Fibroblast of lung (primary cell): ENCODE results near the gene FAAP100. TPM values are rescaled to one million over a fixed set of nuclear protein-coding genes. Genes with fewer than 3 reads are reported as not detected.

Experiments used
- DNase-seq, 2 donors: peaks; one replicate each; pipeline versions ENCODE4 v3.0.0 to v3.0.0-alpha.2; 2010; ENCODE audit warnings: low read depth in 2 of 2
- H2AFZ ChIP-seq: 2 replicates; pipeline ENCODE4 v1.5.1; 2012; ENCODE audit warnings: low read length, control low read depth, inconsistent platforms
- H3K27ac ChIP-seq: 2 replicates; pipeline ENCODE4 v1.5.1; 2011; ENCODE audit warnings: low read length, control low read depth; ENCODE audit not compliant: insufficient read depth
- H3K27me3 ChIP-seq: 2 replicates; pipeline ENCODE4 v1.5.1; 2011; ENCODE audit warnings: mild to moderate bottlenecking, low read length; ENCODE audit not compliant: control insufficient read depth, insufficient read depth
- H3K36me3 ChIP-seq: 2 replicates; pipeline ENCODE4 v1.5.1; 2011; ENCODE audit warnings: low read length; ENCODE audit not compliant: control insufficient read depth, insufficient read depth
- H3K4me1 ChIP-seq: 2 replicates; pipeline ENCODE4 v1.5.1; 2011; ENCODE audit warnings: low read length; ENCODE audit not compliant: control insufficient read depth, insufficient read depth; ENCODE audit errors: extremely low read depth
- H3K4me2 ChIP-seq: 2 replicates; pipeline ENCODE4 v1.5.1; 2011; ENCODE audit warnings: low read length, control low read depth; ENCODE audit not compliant: insufficient read depth; ENCODE audit errors: extremely low read depth
- H3K4me3 ChIP-seq, 4 experiments: fragments of 200-600 bp in 1 of 4; sonication (generic) in 1 of 4; replicated peaks in 1 of 4; 2 replicates each; pipeline ENCODE4 v1.5.1; 2011 to 2016; ENCODE audit warnings: low read length in 4 of 4, low read depth in 3 of 4, mild to moderate bottlenecking in 3 of 4, control low read depth in 2 of 4, inconsistent platforms in 1 of 4, mixed read lengths in 1 of 4; ENCODE audit not compliant: insufficient read depth in 1 of 4; ENCODE audit errors: control extremely low read depth in 1 of 4
- H3K79me2 ChIP-seq: 2 replicates; pipeline ENCODE4 v1.5.1; 2012; ENCODE audit warnings: mild to moderate bottlenecking, low read length, inconsistent platforms; ENCODE audit not compliant: control insufficient read depth, insufficient read depth
- H3K9ac ChIP-seq: 2 replicates; pipeline ENCODE4 v1.5.1; 2011; ENCODE audit warnings: mild to moderate bottlenecking, low read length, control low read depth; ENCODE audit not compliant: insufficient read depth
- H3K9me3 ChIP-seq: 2 replicates; pipeline ENCODE4 v1.5.1; 2012; ENCODE audit warnings: low read depth, low read length; ENCODE audit not compliant: control insufficient read depth, insufficient read depth
- H4K20me1 ChIP-seq: 2 replicates; pipeline ENCODE4 v1.5.1; 2011; ENCODE audit warnings: low read length; ENCODE audit not compliant: control insufficient read depth, insufficient read depth; ENCODE audit errors: extremely low read depth
- EZH2 ChIP-seq: IDR thresholded peaks from 2 replicates; pipeline ENCODE4 v1.5.1; 2012; ENCODE audit warnings: low read length, control low read depth, mild to moderate bottlenecking; ENCODE audit errors: missing control alignments
- polyA plus RNA-seq, 2 donors: library from polyadenylated mRNA; depleted of rRNA in 1 of 2; stranded (reverse) in 1 of 2; unstranded in 1 of 2; fragments of >200 nt; gene quantifications; 2 replicates each; pipeline ENCODE4 v1.2.1, GENCODE V29; 2011 to 2012; ENCODE audit warnings: missing spikeins in 1 of 2
- total RNA-seq: library from RNA; depleted of rRNA; stranded (reverse); fragments of >200 nt; gene quantifications from 2 replicates; pipeline ENCODE4 v1.2.1, GENCODE V29; 2014
- TF ChIP-seq, protein P1 (sequence below), 2 donors: IDR thresholded peaks in 1 of 2; conservative IDR thresholded peaks in 1 of 2; 1 replicate in 1 of 2; 2 replicates in 1 of 2; pipeline ENCODE4 v1.5.1; 2011 to 2012; ENCODE audit warnings: low read length in 2 of 2, control low read depth in 1 of 2, inconsistent platforms in 1 of 2, low read depth in 1 of 2, mild to moderate bottlenecking in 1 of 2

FAAP100 gene
- total and polyA plus RNA-seq, 2 donors (not counting 1 experiment from before 2014, with no cell fraction given), result 6.7 to 10.4 TPM

DNA sequence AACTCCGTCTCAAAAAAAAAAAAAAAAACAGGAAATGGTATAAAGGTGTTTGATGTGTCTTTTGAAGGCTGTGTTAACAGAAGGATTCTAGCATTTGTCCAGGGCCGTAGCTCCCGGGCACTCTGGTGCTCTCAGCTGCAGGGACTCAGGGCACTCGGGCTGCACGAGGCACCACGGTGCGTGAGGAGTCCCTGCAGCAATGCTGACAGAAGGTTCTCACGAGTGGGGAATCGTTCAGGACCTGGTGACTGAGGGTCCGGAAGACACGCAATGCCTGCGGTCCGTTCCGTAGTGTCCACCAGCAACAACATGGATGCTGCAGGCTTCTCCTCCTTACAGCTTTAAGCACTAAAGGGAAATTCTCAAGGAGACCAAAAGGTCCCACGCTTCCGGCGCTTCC, 12.6 kb upstream of the FAAP100 start:
- no peak overlapping the region for H3K4me2 ChIP-seq
- H2AFZ ChIP-seq, result no peak overlapping the region
- H3K4me1 ChIP-seq, result peaks cover 35% of the 10 kb centered on the region
- H3K27ac ChIP-seq, result peak overlapping the region; percentile 16
- peaks cover 18% of the 10 kb centered on the region for H3K36me3 ChIP-seq
- no peak overlapping the region for H3K9ac ChIP-seq
- no peaks in the 10 kb centered on the region for H3K9me3 ChIP-seq
- H4K20me1 ChIP-seq, result no peaks in the 10 kb centered on the region
- DNase-seq, result no peak
- no peaks in the 10 kb centered on the region for H3K27me3 ChIP-seq
- TF ChIP-seq, protein P1, sequence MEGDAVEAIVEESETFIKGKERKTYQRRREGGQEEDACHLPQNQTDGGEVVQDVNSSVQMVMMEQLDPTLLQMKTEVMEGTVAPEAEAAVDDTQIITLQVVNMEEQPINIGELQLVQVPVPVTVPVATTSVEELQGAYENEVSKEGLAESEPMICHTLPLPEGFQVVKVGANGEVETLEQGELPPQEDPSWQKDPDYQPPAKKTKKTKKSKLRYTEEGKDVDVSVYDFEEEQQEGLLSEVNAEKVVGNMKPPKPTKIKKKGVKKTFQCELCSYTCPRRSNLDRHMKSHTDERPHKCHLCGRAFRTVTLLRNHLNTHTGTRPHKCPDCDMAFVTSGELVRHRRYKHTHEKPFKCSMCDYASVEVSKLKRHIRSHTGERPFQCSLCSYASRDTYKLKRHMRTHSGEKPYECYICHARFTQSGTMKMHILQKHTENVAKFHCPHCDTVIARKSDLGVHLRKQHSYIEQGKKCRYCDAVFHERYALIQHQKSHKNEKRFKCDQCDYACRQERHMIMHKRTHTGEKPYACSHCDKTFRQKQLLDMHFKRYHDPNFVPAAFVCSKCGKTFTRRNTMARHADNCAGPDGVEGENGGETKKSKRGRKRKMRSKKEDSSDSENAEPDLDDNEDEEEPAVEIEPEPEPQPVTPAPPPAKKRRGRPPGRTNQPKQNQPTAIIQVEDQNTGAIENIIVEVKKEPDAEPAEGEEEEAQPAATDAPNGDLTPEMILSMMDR (conservative IDR thresholded peaks at IDR 0.05 in 1 of 2, IDR thresholded peaks at IDR 0.05 in 1 of 2; ENCODE audit: low read depth in 1 of 2, low read length in 2 of 2), result no peak
- H3K4me3 ChIP-seq, result no peak overlapping the region
- H3K79me2 ChIP-seq, result peaks cover 2% of the 10 kb centered on the region

DNA sequence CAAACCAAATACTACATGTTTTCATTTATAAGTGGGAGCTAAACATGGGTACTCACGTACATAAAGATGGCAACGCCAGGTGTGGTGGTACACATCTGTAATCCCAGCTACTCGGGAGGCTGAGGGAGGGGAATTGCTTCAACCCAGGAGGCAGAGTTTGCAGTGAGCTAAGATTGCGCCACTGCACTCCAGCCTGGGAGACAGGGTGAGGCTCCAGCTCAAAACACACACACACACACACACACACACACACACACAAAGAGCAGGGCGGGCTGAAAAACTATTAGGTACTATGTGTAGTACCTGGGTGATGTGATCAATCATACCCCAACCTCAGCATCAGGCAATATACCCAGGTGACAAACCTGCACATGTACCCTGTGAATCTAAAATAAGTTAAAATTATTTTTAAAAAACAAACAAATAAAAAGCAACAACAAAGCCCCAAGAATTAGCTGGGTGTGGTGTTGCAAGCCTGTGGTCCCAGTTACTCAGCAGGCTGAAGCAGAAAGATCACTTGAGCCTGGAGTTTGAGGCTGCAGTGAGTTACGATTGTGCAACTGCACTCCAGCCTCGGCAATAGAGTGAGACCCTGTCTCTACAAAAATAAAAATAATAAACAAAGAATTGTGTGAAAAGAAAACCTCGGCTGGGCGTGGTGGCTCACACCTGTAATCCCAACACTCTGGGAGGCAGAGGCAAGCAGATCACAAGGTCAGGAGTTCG, 11.9 kb upstream of the FAAP100 start:
- Histone ChIP-seq H3K4me1 (peaks cover 35% of the 10 kb centered on the region), H4K20me1 (no peaks in the 10 kb centered on the region), H3K9me3 (no peaks in the 10 kb centered on the region), H3K27ac (peak overlapping the region; percentile 4), H3K9ac (no peak overlapping the region), H3K79me2 (peaks cover 2% of the 10 kb centered on the region), H2AFZ (no peak overlapping the region), H3K4me2 (no peak overlapping the region), H3K4me3 (no peak overlapping the region), H3K36me3 (peaks cover 15% of the 10 kb centered on the region), H3K27me3 (no peaks in the 10 kb centered on the region)
- TF ChIP-seq EZH2, result no peak
- TF ChIP-seq, protein P1 (conservative IDR thresholded peaks at IDR 0.05 in 1 of 2, IDR thresholded peaks at IDR 0.05 in 1 of 2; ENCODE audit: low read depth in 1 of 2, low read length in 2 of 2), result no peak
- peak; percentile 59 to 87 for DNase-seq

DNA sequence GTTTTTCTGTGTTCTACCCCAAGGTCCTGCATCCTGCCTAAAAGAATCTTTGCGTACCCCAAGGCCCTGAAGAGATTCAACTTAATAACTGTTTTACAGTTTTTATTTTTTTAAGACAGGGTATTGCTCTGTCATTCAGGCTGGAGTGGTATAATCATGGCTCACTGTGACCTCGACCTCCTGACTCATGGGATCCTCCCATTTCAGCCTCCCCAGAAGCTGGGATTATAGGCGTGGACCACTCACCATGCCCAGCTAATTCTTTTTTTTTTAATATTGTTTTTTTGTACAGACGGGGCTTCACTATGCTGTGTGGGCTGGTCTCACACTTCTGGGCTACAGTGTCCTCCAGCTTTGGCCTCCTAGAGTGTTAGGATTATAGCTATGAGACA, 9.3 kb upstream of the FAAP100 start:
- Histone ChIP-seq H3K36me3 (peaks cover 33% of the 10 kb centered on the region), H4K20me1 (no peaks in the 10 kb centered on the region), H3K4me1 (peaks cover 26% of the 10 kb centered on the region), H3K27me3 (no peaks in the 10 kb centered on the region), H3K9ac (no peak overlapping the region), H3K4me2 (no peak overlapping the region), H3K79me2 (peaks cover 2% of the 10 kb centered on the region), H2AFZ (no peak overlapping the region), H3K9me3 (no peaks in the 10 kb centered on the region), H3K27ac (peak overlapping the region; percentile 71), H3K4me3 (no peak overlapping the region)
- TF ChIP-seq EZH2, result no peak
- TF ChIP-seq, protein P1 (conservative IDR thresholded peaks at IDR 0.05 in 1 of 2, IDR thresholded peaks at IDR 0.05 in 1 of 2; ENCODE audit: low read depth in 1 of 2, low read length in 2 of 2), result no peak
- peak; percentile 59 to 67 for DNase-seq
